ENCODE results near the gene PTPRR. TPM values are rescaled to one million over a fixed set of nuclear protein-coding genes. Genes with fewer than 3 reads are reported as not detected.

Gene PTPRR
- total RNA-seq, 3 donors from 2014 or later, result 0.59 to 0.98 (median 0.80) TPM

DNA sequence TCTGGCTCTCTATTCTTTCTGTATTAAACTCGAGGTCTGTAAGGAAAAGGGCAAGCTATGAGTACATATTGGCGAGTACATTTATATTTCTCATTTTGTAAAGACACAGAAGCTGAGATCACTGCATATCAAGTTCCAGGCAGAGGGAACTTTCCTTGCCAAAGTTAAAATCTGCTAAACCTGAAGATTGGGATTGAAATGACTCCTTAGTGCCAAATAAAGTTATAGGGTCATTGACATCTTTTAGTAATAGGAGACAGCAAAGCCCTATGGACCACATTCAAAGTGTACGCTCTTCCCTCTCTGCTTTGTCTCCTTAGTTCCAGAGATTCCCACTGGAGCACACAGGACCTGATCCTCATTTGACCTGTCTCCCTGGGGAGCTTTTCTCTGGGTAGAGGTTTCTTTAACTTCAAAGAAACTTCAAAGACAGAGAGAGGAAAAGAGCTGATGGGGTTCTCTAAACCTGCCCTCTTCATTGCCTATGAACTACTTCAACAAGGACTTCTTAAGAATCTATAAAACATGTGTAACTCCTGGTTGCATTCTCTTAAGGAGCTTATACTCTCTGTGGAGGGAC lies 42.6 kb upstream of the PTPRR start:
- TF ChIP-seq POLR2A (IDR thresholded peaks at IDR 0.05) (no peak), POLR2AphosphoS5 (IDR thresholded peaks at IDR 0.05) (no peak)
- TF ChIP-seq, protein P1, sequence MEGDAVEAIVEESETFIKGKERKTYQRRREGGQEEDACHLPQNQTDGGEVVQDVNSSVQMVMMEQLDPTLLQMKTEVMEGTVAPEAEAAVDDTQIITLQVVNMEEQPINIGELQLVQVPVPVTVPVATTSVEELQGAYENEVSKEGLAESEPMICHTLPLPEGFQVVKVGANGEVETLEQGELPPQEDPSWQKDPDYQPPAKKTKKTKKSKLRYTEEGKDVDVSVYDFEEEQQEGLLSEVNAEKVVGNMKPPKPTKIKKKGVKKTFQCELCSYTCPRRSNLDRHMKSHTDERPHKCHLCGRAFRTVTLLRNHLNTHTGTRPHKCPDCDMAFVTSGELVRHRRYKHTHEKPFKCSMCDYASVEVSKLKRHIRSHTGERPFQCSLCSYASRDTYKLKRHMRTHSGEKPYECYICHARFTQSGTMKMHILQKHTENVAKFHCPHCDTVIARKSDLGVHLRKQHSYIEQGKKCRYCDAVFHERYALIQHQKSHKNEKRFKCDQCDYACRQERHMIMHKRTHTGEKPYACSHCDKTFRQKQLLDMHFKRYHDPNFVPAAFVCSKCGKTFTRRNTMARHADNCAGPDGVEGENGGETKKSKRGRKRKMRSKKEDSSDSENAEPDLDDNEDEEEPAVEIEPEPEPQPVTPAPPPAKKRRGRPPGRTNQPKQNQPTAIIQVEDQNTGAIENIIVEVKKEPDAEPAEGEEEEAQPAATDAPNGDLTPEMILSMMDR (IDR thresholded peaks at IDR 0.05), result no peak
- intact Hi-C loops (cut with DNase I; ENCODE audit: low total_unique reads), result no loop called here
- no peaks in the 10 kb centered on the region for H3K4me1 ChIP-seq
- H3K36me3 ChIP-seq, result no peaks in the 10 kb centered on the region
- no peak overlapping the region for H3K4me3 ChIP-seq
- no peaks in the 10 kb centered on the region for H3K27me3 ChIP-seq
- no peak overlapping the region for H3K27ac ChIP-seq
- DNase-seq (ENCODE audit: low spot score in 2 of 2), result no peak
- H3K9me3 ChIP-seq, result peaks cover 0 to 10% of the 10 kb centered on the region in 2 donors

DNA sequence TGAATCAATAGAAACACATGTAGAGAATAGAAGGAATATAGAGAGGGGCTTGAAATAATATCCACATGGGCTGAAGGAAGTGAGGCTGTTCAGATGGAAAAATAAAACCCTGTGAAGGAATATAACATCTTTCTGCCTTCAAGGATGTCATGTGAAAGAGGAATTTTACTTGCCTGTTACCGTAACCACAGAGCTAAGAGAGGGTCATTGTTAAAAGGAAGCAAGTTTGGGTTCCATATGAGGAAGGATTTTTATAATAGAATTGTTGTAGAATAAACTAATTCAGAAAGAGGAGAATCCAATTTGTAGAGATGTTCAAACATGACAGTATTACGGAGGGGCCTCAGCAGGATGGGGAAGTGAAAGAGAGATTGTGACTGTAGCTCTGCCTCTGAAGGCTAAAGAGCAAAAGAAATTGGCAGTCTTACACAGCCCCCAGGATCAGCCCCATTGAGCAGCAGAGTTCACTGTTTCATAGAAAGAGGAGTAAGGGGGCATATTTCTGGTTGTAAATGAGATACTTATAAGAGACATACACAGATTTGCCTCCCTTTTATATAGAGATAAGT lies 41.8 kb upstream of the PTPRR start:
- intact Hi-C loops (cut with DNase I; ENCODE audit: low total_unique reads), result no loop called here
- Histone ChIP-seq H3K27ac (no peak overlapping the region), H3K27me3 (no peaks in the 10 kb centered on the region), H3K4me1 (no peaks in the 10 kb centered on the region), H3K9me3 (peaks cover 0 to 10% of the 10 kb centered on the region in 2 donors), H3K36me3 (no peaks in the 10 kb centered on the region), H3K4me3 (no peak overlapping the region)
- no peak for DNase-seq (ENCODE audit: low spot score in 2 of 2)
- TF ChIP-seq POLR2A (IDR thresholded peaks at IDR 0.05) (no peak), POLR2AphosphoS5 (IDR thresholded peaks at IDR 0.05) (no peak)
- TF ChIP-seq, protein P1 (IDR thresholded peaks at IDR 0.05), result no peak

DNA sequence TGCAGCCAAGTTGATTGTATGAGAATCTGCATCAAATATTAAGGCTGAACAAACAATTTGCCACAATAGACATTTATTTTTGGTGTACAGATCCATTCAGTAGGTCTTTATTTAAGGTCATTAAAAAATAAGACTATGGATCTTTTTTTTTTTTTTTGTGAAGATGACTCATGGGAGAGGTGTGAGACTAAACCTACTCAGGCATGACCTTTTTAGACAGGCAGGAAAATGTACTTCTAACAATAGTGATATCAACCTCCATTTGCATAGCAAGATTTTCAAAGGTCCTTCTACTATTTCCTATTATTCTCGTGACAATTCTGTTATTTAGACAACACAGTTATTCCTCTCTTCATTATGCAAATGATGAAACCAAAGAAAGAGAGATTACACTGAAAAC lies 39.9 kb upstream of the PTPRR start:
- Histone ChIP-seq H3K9me3 (peaks cover 0 to 10% of the 10 kb centered on the region in 2 donors), H3K27ac (no peak overlapping the region), H3K4me3 (no peak overlapping the region), H3K27me3 (no peaks in the 10 kb centered on the region), H3K4me1 (no peaks in the 10 kb centered on the region), H3K36me3 (no peaks in the 10 kb centered on the region)
- DNase-seq (ENCODE audit: low spot score in 2 of 2), result no peak
- no peak for TF ChIP-seq POLR2AphosphoS5 (IDR thresholded peaks at IDR 0.05)
- intact Hi-C loops (cut with DNase I; ENCODE audit: low total_unique reads), result no loop called here

DNA sequence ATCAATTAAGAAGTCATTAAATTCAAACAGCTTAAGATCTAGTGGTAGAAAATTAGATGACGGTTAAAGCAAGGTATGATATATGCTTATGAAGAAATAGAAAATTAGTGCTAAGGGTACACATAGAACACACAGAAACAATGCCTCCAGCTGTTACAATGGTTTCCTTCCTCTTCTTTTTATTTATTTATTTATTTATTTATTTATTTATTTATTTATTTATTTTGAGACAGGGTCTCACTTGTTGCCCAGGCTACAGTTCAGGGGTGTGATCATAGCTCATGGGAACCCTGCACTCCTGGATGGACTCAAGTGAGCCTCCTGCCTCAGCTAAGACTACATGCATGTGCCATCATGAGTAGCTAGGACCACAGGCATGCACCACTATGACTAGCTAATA lies 34.9 kb upstream of the PTPRR start:
- intact Hi-C loops (cut with DNase I; ENCODE audit: low total_unique reads), result no loop called here
- no peak for DNase-seq (ENCODE audit: low spot score in 2 of 2)

DNA sequence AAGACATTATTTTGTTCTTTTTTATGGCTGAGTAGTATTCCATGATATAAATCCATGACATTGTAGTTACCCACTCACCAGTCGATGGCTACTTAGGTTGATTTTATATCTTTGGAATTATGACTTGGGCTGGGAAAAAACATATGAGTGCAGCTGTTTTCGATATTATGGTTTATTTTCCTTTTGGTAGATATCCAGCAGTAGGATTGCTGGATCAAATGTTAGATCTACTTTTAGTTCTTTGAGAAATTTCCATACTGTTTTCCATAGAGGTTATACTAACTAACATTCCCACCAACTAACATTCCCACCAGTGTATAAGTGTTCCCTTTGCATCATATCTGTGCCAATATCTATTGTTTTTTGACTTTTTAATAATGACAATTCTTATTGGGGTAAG lies 29.9 kb upstream of the PTPRR start:
- no peaks in the 10 kb centered on the region for H3K36me3 ChIP-seq
- no peaks in the 10 kb centered on the region for H3K27me3 ChIP-seq
- TF ChIP-seq, protein P1 (IDR thresholded peaks at IDR 0.05), result no peak
- TF ChIP-seq POLR2A (IDR thresholded peaks at IDR 0.05), result no peak
- TF ChIP-seq POLR2AphosphoS5 (IDR thresholded peaks at IDR 0.05), result no peak
- H3K27ac ChIP-seq, result no peak overlapping the region
- no peaks in the 10 kb centered on the region for H3K9me3 ChIP-seq
- H3K4me3 ChIP-seq, result no peak overlapping the region
- no peak for DNase-seq (ENCODE audit: low spot score in 2 of 2)
- no peaks in the 10 kb centered on the region for H3K4me1 ChIP-seq
- intact Hi-C loops (cut with DNase I; ENCODE audit: low total_unique reads), result no loop called here

More for the DNA sequence above, 34.9 kb upstream of the PTPRR start:
- no peak overlapping the region for H3K4me3 ChIP-seq
- H3K4me1 ChIP-seq, result no peaks in the 10 kb centered on the region
- TF ChIP-seq POLR2AphosphoS5 (IDR thresholded peaks at IDR 0.05) (no peak), POLR2A (IDR thresholded peaks at IDR 0.05) (no peak)
- TF ChIP-seq, protein P1 (IDR thresholded peaks at IDR 0.05), result no peak
- H3K9me3 ChIP-seq, result peaks cover 0 to 10% of the 10 kb centered on the region in 2 donors
- H3K27me3 ChIP-seq, result no peaks in the 10 kb centered on the region
- no peaks in the 10 kb centered on the region for H3K36me3 ChIP-seq
- H3K27ac ChIP-seq, result no peak overlapping the region

Measured in breast epithelium (tissue), 4 donors.